ENCODE results near the gene SSTR1. TPM values are rescaled to one million over a fixed set of nuclear protein-coding genes. Genes with fewer than 3 reads are reported as not detected.

Gene SSTR1
- total RNA-seq, 4 donors from 2014 or later, result 0.16 to 1.2 (median 0.37) TPM

GRCh38 chr14:38174711-38175110, 33.0 kb upstream of the SSTR1 start:
- TF ChIP-seq CTCF (IDR thresholded peaks at IDR 0.05), result no peak
- no peak for TF ChIP-seq POLR2AphosphoS5 (IDR thresholded peaks at IDR 0.05)
- no peak for TF ChIP-seq EP300 (IDR thresholded peaks at IDR 0.05)
- no peak for TF ChIP-seq POLR2A (IDR thresholded peaks at IDR 0.05)
- Histone ChIP-seq H3K9me3 (no peaks in the 10 kb centered on the region), H3K4me3 (no peak overlapping the region), H3K27me3 (no peaks in the 10 kb centered on the region), H3K4me1 (no peaks in the 10 kb centered on the region), H3K36me3 (no peaks in the 10 kb centered on the region), H3K27ac (no peak overlapping the region)
- ATAC-seq, result no peak
- WGBS, 2 donors (ENCODE audit: low coverage in 1 of 2), result 77 to 92% methylated on average over 2 of the region's 2 CpGs

- Histone ChIP-seq H3K27me3 (no peaks in the 10 kb centered on the region), H3K4me1 (no peaks in the 10 kb centered on the region), H3K27ac (no peak overlapping the region), H3K36me3 (no peaks in the 10 kb centered on the region), H3K9me3 (no peaks in the 10 kb centered on the region), H3K4me3 (no peak overlapping the region)
- 74 to 79% methylated on average over 2 of the region's 2 CpGs for WGBS, 2 donors (ENCODE audit: low coverage in 1 of 2)
- no peak for ATAC-seq
- TF ChIP-seq POLR2AphosphoS5 (IDR thresholded peaks at IDR 0.05), result no peak
- no peak for TF ChIP-seq POLR2A (IDR thresholded peaks at IDR 0.05)
- TF ChIP-seq CTCF (IDR thresholded peaks at IDR 0.05), result no peak
- TF ChIP-seq EP300 (IDR thresholded peaks at IDR 0.05), result no peak
Measured at GRCh38 chr14:38175658-38176057, 32.0 kb upstream of the SSTR1 start.

GRCh38 chr14:38176379-38176778, 31.3 kb upstream of the SSTR1 start:
- no peak for TF ChIP-seq CTCF (IDR thresholded peaks at IDR 0.05)
- no peak for TF ChIP-seq EP300 (IDR thresholded peaks at IDR 0.05)
- Histone ChIP-seq H3K36me3 (no peaks in the 10 kb centered on the region), H3K4me3 (no peak overlapping the region), H3K9me3 (no peaks in the 10 kb centered on the region), H3K4me1 (no peaks in the 10 kb centered on the region), H3K27ac (no peak overlapping the region), H3K27me3 (no peaks in the 10 kb centered on the region)
- WGBS, 2 donors (ENCODE audit: low coverage in 1 of 2), result 20% methylated on average over 1 of the region's 1 CpG
- no peak for ATAC-seq

- no peaks in the 10 kb centered on the region for H3K36me3 ChIP-seq
- H3K27ac ChIP-seq, result no peak overlapping the region
- no peaks in the 10 kb centered on the region for H3K9me3 ChIP-seq
- H3K4me3 ChIP-seq, result no peak overlapping the region
- no peak for ATAC-seq
- H3K4me1 ChIP-seq, result no peaks in the 10 kb centered on the region
- no peak for TF ChIP-seq CTCF (IDR thresholded peaks at IDR 0.05)
- no peak for TF ChIP-seq POLR2AphosphoS5 (IDR thresholded peaks at IDR 0.05)
- TF ChIP-seq POLR2A (IDR thresholded peaks at IDR 0.05), result no peak
- no peak for TF ChIP-seq EP300 (IDR thresholded peaks at IDR 0.05)
- H3K27me3 ChIP-seq, result no peaks in the 10 kb centered on the region
Measured at GRCh38 chr14:38184132-38184531, 23.6 kb upstream of the SSTR1 start.

GRCh38 chr14:38185671-38186070, 22.0 kb upstream of the SSTR1 start:
- WGBS, 2 donors (ENCODE audit: low coverage in 1 of 2), result 0% methylated on average over 1 of the region's 1 CpG; no CpG with 5 or more reads in 1 of the 2 donors
- TF ChIP-seq POLR2AphosphoS5 (IDR thresholded peaks at IDR 0.05) (no peak), CTCF (IDR thresholded peaks at IDR 0.05) (no peak), POLR2A (IDR thresholded peaks at IDR 0.05) (no peak), EP300 (IDR thresholded peaks at IDR 0.05) (no peak)
- Histone ChIP-seq H3K4me1 (no peaks in the 10 kb centered on the region), H3K27me3 (no peaks in the 10 kb centered on the region), H3K4me3 (no peak overlapping the region), H3K36me3 (no peaks in the 10 kb centered on the region), H3K27ac (no peak overlapping the region), H3K9me3 (no peaks in the 10 kb centered on the region)
- no peak for ATAC-seq
